Brain microvascular endothelial cell (primary cell): Measurements from ENCODE around the gene SATB2.

Source experiments
- DNase-seq: peaks from one replicate; pipeline ENCODE4 v3.0.0-alpha.2; 2020
- H3K27ac ChIP-seq: fragments of 250-450 bp; sonication (Bioruptor Pico); 2 replicates; pipeline ENCODE4 v1.5.1; 2020; ENCODE audit warnings: mild to moderate bottlenecking, moderate library complexity
- H3K27me3 ChIP-seq: fragments of 250-450 bp; sonication (Bioruptor Pico); replicated peaks from 2 replicates; pipeline ENCODE4 v1.5.1; 2020; ENCODE audit warnings: mild to moderate bottlenecking
- H3K36me3 ChIP-seq: fragments of 250-450 bp; sonication (Bioruptor Pico); replicated peaks from 2 replicates; pipeline ENCODE4 v1.5.1; 2020; ENCODE audit warnings: mild to moderate bottlenecking
- H3K4me3 ChIP-seq: 2 replicates; pipeline ENCODE4 v1.5.1; 2011; ENCODE audit warnings: low read depth, mild to moderate bottlenecking, control low read depth, low read length, moderate library complexity
- CTCF ChIP-seq: IDR thresholded peaks from 2 replicates; pipeline ENCODE4 v1.5.1; 2011; ENCODE audit warnings: low read depth, mild to moderate bottlenecking, moderate library complexity, low read length, control low read depth, inconsistent platforms; ENCODE audit errors: missing control alignments
- in situ Hi-C: cut with HindIII; loops from 2 replicates; pipeline ENCODE4 v1.10.0; 2017; ENCODE audit warnings: low sequenced_read_pairs, low pct_ligation_motif_present

SATB2 gene

GRCh38 chr2:199441759-199442158 is 16.0 kb downstream of the SATB2 start:
- DNase-seq: no peak
- Histone ChIP-seq H3K27ac (no peak overlapping the region), H3K27me3 (no peaks in the 10 kb centered on the region), H3K4me3 (no peak overlapping the region), H3K36me3 (no peaks in the 10 kb centered on the region)
- no peak for TF ChIP-seq CTCF
- in situ Hi-C loops: no loop called here

- no peak for TF ChIP-seq CTCF
- no peak overlapping the region for H3K27ac ChIP-seq
- in situ Hi-C loops: no loop called here
- no peaks in the 10 kb centered on the region for H3K27me3 ChIP-seq
- no peak overlapping the region for H3K4me3 ChIP-seq
- DNase-seq: no peak
- H3K36me3 ChIP-seq: no peaks in the 10 kb centered on the region
Measured at GRCh38 chr2:199440118-199440517, 17.6 kb downstream of the SATB2 start.

GRCh38 chr2:199439542-199439941 is 18.2 kb downstream of the SATB2 start:
- DNase-seq: no peak
- Histone ChIP-seq H3K4me3 (no peak overlapping the region), H3K27ac (no peak overlapping the region), H3K36me3 (no peaks in the 10 kb centered on the region), H3K27me3 (no peaks in the 10 kb centered on the region)
- in situ Hi-C loops: no loop called here
- TF ChIP-seq CTCF: no peak

- Histone ChIP-seq H3K27ac (no peak overlapping the region), H3K4me3 (no peak overlapping the region), H3K36me3 (no peaks in the 10 kb centered on the region), H3K27me3 (no peaks in the 10 kb centered on the region)
- in situ Hi-C loops: no loop called here
- DNase-seq: no peak
- no peak for TF ChIP-seq CTCF
Measured at GRCh38 chr2:199439066-199439465, 18.7 kb downstream of the SATB2 start.

- H3K36me3 ChIP-seq: no peaks in the 10 kb centered on the region
- H3K27ac ChIP-seq: no peak overlapping the region
- no peaks in the 10 kb centered on the region for H3K27me3 ChIP-seq
- in situ Hi-C loops: no loop called here
- no peak for TF ChIP-seq CTCF
- no peak overlapping the region for H3K4me3 ChIP-seq
- no peak for DNase-seq
Measured at GRCh38 chr2:199434555-199434954, 23.2 kb downstream of the SATB2 start.

GRCh38 chr2:199433204-199433832 is 24.4 kb downstream of the SATB2 start:
- no peak for DNase-seq
- no peaks in the 10 kb centered on the region for H3K27me3 ChIP-seq
- no peak overlapping the region for H3K4me3 ChIP-seq
- H3K27ac ChIP-seq: no peak overlapping the region
- no peaks in the 10 kb centered on the region for H3K36me3 ChIP-seq
- in situ Hi-C loops: no loop called here
- TF ChIP-seq CTCF: no peak
